Gastroesophageal sphincter (tissue), 4 donors: ENCODE results near the gene APOL2. TPM values are rescaled to one million over a fixed set of nuclear protein-coding genes. Genes with fewer than 3 reads are reported as not detected.
A peak's percentile ranks its signal among the peaks of the same experiment; 100 is the strongest.
"Not testable (repeated sequence)": the region's sequence is repeated elsewhere in the genome, so short reads cannot be mapped to it uniquely, and the experiment has no call there.

Source experiments
- ATAC-seq: fragments of 150-250 bp; one replicate; pipeline ENCODE4 v1.9.1; 2016; ENCODE audit warnings: mild to moderate bottlenecking, moderate library complexity
- H3K27ac ChIP-seq, 4 donors: fragments of 200-600 bp; sonication (generic) in 3 of 4; 1 replicate in 3 of 4; 2 replicates in 1 of 4; pipeline ENCODE4 v1.5.1; 2016 to 2019
- H3K27me3 ChIP-seq: fragments of 200-600 bp; sonication (generic); one replicate; pipeline ENCODE4 v1.5.1; 2019
- H3K36me3 ChIP-seq, 2 donors: fragments of 200-600 bp; sonication (generic); one replicate each; pipeline ENCODE4 v1.5.1; 2019; ENCODE audit warnings: control low read depth in 1 of 2
- H3K4me1 ChIP-seq, 3 donors: fragments of 200-600 bp; sonication (generic); 1 replicate in 2 of 3; 2 replicates in 1 of 3; pipeline ENCODE4 v1.5.1; 2016 to 2019; ENCODE audit warnings: control low read depth in 2 of 3
- H3K4me3 ChIP-seq, 2 donors: fragments of 200-600 bp; sonication (generic); one replicate each; pipeline ENCODE4 v1.5.1; 2019; ENCODE audit warnings: mild to moderate bottlenecking in 1 of 2, moderate library complexity in 1 of 2
- H3K9me3 ChIP-seq, 3 donors: fragments of 200-600 bp; sonication (generic); one replicate each; pipeline ENCODE4 v1.5.1; 2017 to 2019; ENCODE audit warnings: control low read depth in 2 of 3
- EP300 ChIP-seq: sonication (generic); formaldehyde crosslinking; IDR thresholded peaks from one replicate; pipeline ENCODE4 v1.6.1; 2017; ENCODE audit warnings: antibody characterized with exemption, mild to moderate bottlenecking
- POLR2A ChIP-seq, 2 donors: fragments of 450-650 bp; IDR thresholded peaks; one replicate each; pipeline ENCODE4 v1.6.1; 2017; ENCODE audit warnings: antibody characterized with exemption in 2 of 2, mild to moderate bottlenecking in 2 of 2, moderate library complexity in 1 of 2
- POLR2AphosphoS5 ChIP-seq: sonication (generic); formaldehyde crosslinking; IDR thresholded peaks from one replicate; pipeline ENCODE4 v1.6.1; 2017; ENCODE audit warnings: antibody characterized with exemption
- WGBS, 2 donors: methylation state at CpG; one replicate each; pipeline ENCODE4 v1.1.5; 2018; ENCODE audit warnings: low coverage in 1 of 2; 5-methylcytosine and 5-hydroxymethylcytosine counted together
- total RNA-seq, 4 donors: library from RNA; depleted of rRNA; stranded (reverse); fragments of >200 nt; gene quantifications; one replicate each; pipeline ENCODE4 v1.1.0, GENCODE V29; 2016
- TF ChIP-seq, protein P1 (sequence below), 4 experiments: fragments of 200-600 bp in 2 of 4; fragments of 450-650 bp in 2 of 4; sonication (generic) in 1 of 4; IDR thresholded peaks; one replicate each; pipeline ENCODE4 v1.5.1; 2017 to 2019; ENCODE audit warnings: antibody characterized with exemption in 4 of 4, mild to moderate bottlenecking in 2 of 4, moderate library complexity in 2 of 4

APOL2 gene
- total RNA-seq, 4 donors from 2014 or later, result 29.1 to 40.9 (median 35.0) TPM

DNA sequence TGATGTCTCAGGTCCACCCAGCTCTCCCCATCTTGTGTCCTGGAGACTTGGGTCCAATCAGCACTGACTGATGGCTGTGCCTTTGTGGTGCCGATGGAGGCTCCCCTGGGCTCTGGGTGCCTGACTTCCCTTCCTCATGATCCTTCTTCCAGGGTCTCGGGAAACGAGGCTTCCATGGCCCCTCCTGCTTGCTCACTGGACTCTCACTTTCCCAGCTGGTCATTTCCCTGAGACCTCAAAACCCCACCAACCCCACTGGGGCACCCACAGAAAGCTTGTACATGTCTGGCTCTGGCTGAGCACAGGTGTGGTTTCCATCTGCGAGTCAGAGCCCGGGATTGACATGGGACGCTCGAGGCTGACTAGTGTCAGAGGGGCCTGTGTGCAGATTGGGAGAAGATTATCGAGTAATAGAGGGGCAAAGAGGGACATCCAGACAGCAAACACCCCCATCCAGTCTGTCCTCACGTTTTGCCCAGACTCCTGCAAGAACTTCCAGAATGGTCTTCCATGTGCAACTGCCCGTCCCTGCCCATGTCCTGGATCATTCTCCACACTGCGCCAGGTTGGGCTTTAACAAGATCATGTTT lies 28.7 kb upstream of the APOL2 start:
- 92 to 100% methylated on average over 1 to 8 of the region's 11 CpGs for WGBS, 2 donors
- Histone ChIP-seq H3K4me1 (no peaks in the 10 kb centered on the region), H3K27me3 (no peaks in the 10 kb centered on the region), H3K9me3 (no peaks in the 10 kb centered on the region), H3K27ac (no peak overlapping the region), H3K4me3 (no peak overlapping the region), H3K36me3 (peaks cover 0 to 45% of the 10 kb centered on the region in 2 donors)
- ATAC-seq, result no peak
- no peak for TF ChIP-seq POLR2A (IDR thresholded peaks at IDR 0.05)

DNA sequence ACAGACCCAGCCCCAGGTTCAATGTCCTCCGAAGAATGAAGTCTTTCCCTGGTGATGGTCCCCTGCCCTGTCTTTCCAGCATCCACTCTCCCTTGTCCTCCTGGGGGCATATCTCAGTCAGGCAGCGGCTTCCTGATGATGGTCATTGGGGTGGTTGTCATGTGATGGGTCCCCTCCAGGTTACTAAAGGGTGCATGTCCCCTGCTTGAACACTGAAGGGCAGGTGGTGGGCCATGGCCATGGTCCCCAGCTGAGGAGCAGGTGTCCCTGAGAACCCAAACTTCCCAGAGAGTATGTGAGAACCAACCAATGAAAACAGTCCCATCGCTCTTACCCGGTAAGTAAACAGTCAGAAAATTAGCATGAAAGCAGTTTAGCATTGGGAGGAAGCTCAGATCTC lies 27.7 kb upstream of the APOL2 start:
- no peaks in the 10 kb centered on the region for H3K4me1 ChIP-seq
- no peak overlapping the region for H3K4me3 ChIP-seq
- H3K27ac ChIP-seq, result no peak overlapping the region
- 95 to 96% methylated on average over 3 to 4 of the region's 4 CpGs for WGBS, 2 donors
- TF ChIP-seq POLR2AphosphoS5 (no peak), EP300 (no peak), POLR2A (IDR thresholded peaks at IDR 0.05) (no peak)
- TF ChIP-seq, protein P1, sequence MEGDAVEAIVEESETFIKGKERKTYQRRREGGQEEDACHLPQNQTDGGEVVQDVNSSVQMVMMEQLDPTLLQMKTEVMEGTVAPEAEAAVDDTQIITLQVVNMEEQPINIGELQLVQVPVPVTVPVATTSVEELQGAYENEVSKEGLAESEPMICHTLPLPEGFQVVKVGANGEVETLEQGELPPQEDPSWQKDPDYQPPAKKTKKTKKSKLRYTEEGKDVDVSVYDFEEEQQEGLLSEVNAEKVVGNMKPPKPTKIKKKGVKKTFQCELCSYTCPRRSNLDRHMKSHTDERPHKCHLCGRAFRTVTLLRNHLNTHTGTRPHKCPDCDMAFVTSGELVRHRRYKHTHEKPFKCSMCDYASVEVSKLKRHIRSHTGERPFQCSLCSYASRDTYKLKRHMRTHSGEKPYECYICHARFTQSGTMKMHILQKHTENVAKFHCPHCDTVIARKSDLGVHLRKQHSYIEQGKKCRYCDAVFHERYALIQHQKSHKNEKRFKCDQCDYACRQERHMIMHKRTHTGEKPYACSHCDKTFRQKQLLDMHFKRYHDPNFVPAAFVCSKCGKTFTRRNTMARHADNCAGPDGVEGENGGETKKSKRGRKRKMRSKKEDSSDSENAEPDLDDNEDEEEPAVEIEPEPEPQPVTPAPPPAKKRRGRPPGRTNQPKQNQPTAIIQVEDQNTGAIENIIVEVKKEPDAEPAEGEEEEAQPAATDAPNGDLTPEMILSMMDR (IDR thresholded peaks at IDR 0.05), result no peak
- ATAC-seq, result no peak
- no peaks in the 10 kb centered on the region for H3K27me3 ChIP-seq
- peaks cover 0 to 55% of the 10 kb centered on the region in 2 donors for H3K36me3 ChIP-seq
- H3K9me3 ChIP-seq, result no peaks in the 10 kb centered on the region

DNA sequence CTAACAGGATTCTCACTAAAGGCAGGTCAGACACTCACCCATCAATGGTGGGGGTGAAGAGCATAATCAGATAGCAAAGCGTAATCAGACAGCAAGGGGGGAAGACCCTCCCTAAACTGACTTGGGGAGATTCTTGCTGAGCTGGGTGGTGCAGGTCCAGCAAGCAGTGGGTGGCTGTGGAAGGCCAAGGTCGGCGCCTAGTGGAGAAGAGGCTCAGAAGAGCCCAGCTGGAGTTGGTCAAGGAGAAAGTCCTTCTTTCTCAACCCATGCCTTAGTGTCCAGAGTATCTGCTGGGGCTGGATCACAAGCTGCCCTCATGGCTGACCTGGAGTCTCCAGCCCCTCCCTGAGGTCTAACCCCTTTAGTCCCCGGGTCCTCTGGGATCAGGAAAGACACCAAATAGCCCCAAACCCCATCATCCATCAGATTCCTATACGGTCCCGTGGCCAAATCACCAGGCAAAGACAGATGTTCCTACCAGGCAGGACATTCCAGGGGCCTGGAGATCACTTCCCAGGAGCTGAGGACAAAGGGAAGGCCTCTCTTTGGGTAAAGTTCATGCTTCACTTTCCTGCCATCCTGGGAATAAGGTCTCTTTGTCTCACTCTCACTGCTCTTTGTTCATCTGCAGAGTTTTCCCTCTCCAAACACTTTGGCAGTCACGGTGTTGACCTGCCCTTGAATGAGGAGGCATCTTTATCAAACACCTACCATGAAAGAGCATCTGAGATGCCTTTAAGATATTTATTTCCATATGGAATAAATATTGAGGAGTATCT lies 24.7 kb upstream of the APOL2 start:
- H3K4me3 ChIP-seq, H3K9me3 ChIP-seq, ATAC-seq, H3K27me3 ChIP-seq: not testable (repeated sequence)
- peaks cover 0 to 17% (median 0%) of the 10 kb centered on the region in 3 donors for H3K4me1 ChIP-seq
- H3K36me3 ChIP-seq, result peaks cover 0 to 70% of the 10 kb centered on the region in 2 donors
- H3K27ac ChIP-seq, result peak overlapping the region in 1 of 4 donors; percentile 31
- 90 to 94% methylated on average over 4 to 5 of the region's 7 CpGs for WGBS, 2 donors

DNA sequence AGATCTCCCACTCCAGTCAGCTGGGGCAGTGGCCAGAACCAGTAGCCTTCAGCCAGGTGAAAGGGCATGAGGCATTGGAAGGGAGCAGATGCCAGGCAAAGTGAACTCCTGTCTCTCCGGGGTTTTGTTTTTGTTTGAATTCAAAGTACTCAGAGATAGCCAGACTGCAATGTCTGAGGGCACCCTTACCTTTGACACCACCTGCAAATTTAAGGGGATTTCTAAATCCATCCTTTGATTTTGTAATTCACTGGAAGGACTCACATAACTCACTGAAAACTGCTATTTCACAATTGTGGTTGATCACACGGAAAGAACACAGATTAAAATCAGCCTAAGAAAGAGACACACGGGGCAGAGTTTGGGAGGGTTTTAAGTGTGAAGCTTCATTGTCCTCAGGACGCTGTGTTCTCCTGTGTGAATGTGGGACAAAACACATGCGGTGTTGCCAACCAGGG lies 23.9 kb upstream of the APOL2 start:
- not testable (repeated sequence) for H3K27ac ChIP-seq, H3K9me3 ChIP-seq, H3K27me3 ChIP-seq, H3K4me3 ChIP-seq
- Histone ChIP-seq H3K4me1 (peaks cover 0 to 26% (median 8%) of the 10 kb centered on the region in 3 donors), H3K36me3 (peaks cover 0 to 70% of the 10 kb centered on the region in 2 donors)
- ATAC-seq, result peak; percentile 58
- 65 to 73% methylated on average over 4 of the region's 5 CpGs for WGBS, 2 donors

DNA sequence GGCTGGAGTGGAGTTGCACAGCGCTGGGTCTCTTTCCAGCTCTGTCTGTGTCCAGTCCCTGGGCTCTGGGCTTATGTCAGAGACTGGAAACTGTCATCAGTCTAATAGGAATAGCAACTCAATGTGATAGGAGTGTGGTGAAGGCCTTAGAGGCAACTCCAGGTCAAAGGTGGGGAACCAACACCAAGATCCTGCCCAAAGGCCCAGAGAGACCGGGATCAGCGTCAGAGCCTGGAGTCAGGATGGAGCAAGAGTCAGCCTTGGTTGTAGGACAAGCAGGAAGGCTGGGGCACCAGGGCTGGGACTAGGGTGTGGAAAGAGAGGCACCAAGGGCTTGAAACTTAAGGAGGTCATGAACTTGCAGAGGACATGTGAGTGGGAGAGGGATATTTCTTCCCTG lies 23.0 kb upstream of the APOL2 start:
- not testable (repeated sequence) for ATAC-seq, H3K9me3 ChIP-seq, H3K27me3 ChIP-seq, H3K27ac ChIP-seq, H3K4me3 ChIP-seq
- peaks cover 0 to 75% of the 10 kb centered on the region in 2 donors for H3K36me3 ChIP-seq
- H3K4me1 ChIP-seq, result peaks cover 0 to 35% (median 12%) of the 10 kb centered on the region in 3 donors
- 94% methylated on average over 3 of the region's 3 CpGs; no CpG with 5 or more reads in 1 of the 2 donors for WGBS, 2 donors

DNA sequence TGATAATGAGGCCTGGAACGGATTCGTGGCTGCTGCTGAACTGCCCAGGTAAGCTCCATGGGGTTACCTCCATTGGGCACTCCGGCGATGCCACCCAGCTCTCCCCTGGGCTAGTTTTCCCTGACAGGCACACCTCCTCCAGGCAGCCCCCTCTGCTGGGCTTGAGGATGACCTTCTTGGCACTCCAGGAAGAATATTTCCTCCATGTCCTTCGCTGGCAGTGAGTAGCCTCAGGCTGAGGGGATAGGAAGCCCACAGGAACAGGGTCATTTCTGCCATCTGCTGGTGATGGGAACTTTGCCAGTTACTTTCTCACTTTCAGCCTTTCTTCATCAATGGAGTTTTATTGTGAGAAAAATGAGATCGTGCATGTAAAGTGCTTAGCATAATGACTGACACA lies 22.3 kb upstream of the APOL2 start:
- not testable (repeated sequence) for H3K9me3 ChIP-seq, H3K4me3 ChIP-seq, ATAC-seq, H3K27me3 ChIP-seq, H3K27ac ChIP-seq
- Histone ChIP-seq H3K36me3 (peaks cover 0 to 76% of the 10 kb centered on the region in 2 donors), H3K4me1 (peaks cover 0 to 41% (median 12%) of the 10 kb centered on the region in 3 donors)
- 91 to 100% methylated on average over 3 to 4 of the region's 6 CpGs for WGBS, 2 donors

DNA sequence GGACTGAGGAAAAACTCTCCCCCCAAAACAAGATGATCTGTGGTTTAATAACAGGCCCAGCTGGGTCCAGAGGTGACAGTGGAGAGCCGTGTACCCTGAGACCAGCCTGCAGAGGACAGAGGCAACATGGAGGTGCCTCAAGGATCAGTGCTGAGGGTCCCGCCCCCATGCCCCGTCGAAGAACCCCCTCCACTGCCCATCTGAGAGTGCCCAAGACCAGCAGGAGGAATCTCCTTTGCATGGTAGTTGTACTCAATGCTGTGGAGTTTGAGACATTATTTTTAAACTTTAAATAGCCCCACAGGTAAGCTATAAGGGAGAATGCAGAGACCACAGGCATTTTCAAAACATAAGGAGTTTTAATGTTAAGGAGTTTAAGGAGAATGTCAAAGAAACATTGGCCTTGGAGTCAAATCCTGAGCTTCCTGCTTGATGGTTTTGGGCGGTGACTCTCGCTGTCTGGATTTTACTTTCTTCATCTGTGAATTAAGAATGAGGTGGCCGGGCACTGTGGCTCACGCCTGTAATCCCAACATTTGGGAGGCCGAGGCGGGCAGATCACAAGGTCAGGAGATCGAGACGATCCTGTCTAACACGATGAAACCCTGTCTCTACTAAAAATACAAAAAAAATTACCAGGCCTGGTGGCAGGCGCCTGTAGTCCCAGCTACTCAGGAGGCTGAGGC lies 20.4 kb upstream of the APOL2 start:
- H3K36me3 ChIP-seq, result peaks cover 0 to 56% of the 10 kb centered on the region in 2 donors
- no peak for ATAC-seq
- H3K4me3 ChIP-seq, result no peak overlapping the region
- no peaks in the 10 kb centered on the region for H3K27me3 ChIP-seq
- TF ChIP-seq EP300 (no peak), POLR2A (IDR thresholded peaks at IDR 0.05) (no peak), POLR2AphosphoS5 (no peak)
- TF ChIP-seq, protein P1 (IDR thresholded peaks at IDR 0.05), result no peak
- H3K9me3 ChIP-seq, result no peaks in the 10 kb centered on the region
- 48 to 80% methylated on average over 3 to 10 of the region's 14 CpGs for WGBS, 2 donors
- peaks cover 0 to 57% (median 22%) of the 10 kb centered on the region in 3 donors for H3K4me1 ChIP-seq
- peak overlapping the region; percentile 9 to 68 (median 64) for H3K27ac ChIP-seq
